ENCODE results near the gene C17orf58. TPM values are rescaled to one million over a fixed set of nuclear protein-coding genes. Genes with fewer than 3 reads are reported as not detected.

C17orf58 gene
- total RNA-seq, 2 donors from 2014 or later = 7.3 to 7.5 TPM

DNA sequence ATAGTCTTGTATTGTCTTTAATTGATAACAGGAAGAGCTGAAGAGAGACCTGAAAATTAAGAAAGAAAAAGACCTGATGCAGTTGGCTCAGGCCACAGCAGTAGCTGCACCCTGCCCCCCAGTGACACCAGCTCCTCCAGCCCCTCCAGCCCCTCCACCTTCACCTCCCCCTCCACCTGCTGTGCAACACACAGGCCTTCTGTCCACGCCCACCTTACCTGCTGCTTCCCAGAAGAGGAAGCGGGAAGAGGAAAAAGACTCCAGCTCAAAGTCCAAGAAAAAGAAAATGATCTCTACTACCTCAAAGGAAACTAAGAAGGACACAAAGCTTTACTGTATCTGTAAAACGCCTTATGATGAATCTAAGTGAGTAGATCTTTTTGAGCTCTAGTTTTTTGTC lies 36.8 kb downstream of the C17orf58 start:
- H3K4me1 ChIP-seq (ENCODE audit: control insufficient read depth in 1 of 2, low read depth in 2 of 2) = no peaks in the 10 kb centered on the region
- H3K27me3 ChIP-seq (replicated peaks; ENCODE audit: insufficient read depth) = no peaks in the 10 kb centered on the region
- H3K9me3 ChIP-seq = no peaks in the 10 kb centered on the region
- DNase-seq (ENCODE audit: low spot score) (no peak), ATAC-seq (ENCODE audit: insufficient number of reproducible peaks, low FRiP score, low read depth) (no peak)
- no peak overlapping the region for H3K4me3 ChIP-seq
- peaks cover 5% of the 10 kb centered on the region for H3K36me3 ChIP-seq
- TF ChIP-seq, protein P1, sequence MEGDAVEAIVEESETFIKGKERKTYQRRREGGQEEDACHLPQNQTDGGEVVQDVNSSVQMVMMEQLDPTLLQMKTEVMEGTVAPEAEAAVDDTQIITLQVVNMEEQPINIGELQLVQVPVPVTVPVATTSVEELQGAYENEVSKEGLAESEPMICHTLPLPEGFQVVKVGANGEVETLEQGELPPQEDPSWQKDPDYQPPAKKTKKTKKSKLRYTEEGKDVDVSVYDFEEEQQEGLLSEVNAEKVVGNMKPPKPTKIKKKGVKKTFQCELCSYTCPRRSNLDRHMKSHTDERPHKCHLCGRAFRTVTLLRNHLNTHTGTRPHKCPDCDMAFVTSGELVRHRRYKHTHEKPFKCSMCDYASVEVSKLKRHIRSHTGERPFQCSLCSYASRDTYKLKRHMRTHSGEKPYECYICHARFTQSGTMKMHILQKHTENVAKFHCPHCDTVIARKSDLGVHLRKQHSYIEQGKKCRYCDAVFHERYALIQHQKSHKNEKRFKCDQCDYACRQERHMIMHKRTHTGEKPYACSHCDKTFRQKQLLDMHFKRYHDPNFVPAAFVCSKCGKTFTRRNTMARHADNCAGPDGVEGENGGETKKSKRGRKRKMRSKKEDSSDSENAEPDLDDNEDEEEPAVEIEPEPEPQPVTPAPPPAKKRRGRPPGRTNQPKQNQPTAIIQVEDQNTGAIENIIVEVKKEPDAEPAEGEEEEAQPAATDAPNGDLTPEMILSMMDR (IDR thresholded peaks at IDR 0.05) = no peak
- no peak overlapping the region for H3K27ac ChIP-seq

GRCh38 chr17:67950945-67951344 lies 45.3 kb downstream of the C17orf58 start:
- TF ChIP-seq, protein P1 (IDR thresholded peaks at IDR 0.05) = no peak
- DNase-seq (ENCODE audit: low spot score) (no peak), ATAC-seq (ENCODE audit: insufficient number of reproducible peaks, low FRiP score, low read depth) (no peak)
- Histone ChIP-seq H3K36me3 (peaks cover 33% of the 10 kb centered on the region), H3K9me3 (no peaks in the 10 kb centered on the region), H3K27me3 (replicated peaks; ENCODE audit: insufficient read depth) (no peaks in the 10 kb centered on the region), H3K4me1 (ENCODE audit: control insufficient read depth in 1 of 2, low read depth in 2 of 2) (no peaks in the 10 kb centered on the region), H3K4me3 (no peak overlapping the region), H3K27ac (no peak overlapping the region)

GRCh38 chr17:67947325-67947813 lies 48.9 kb downstream of the C17orf58 start:
- H3K27me3 ChIP-seq (replicated peaks; ENCODE audit: insufficient read depth) = no peaks in the 10 kb centered on the region
- H3K36me3 ChIP-seq = peaks cover 50% of the 10 kb centered on the region
- TF ChIP-seq, protein P1 (IDR thresholded peaks at IDR 0.05) = no peak
- H3K9me3 ChIP-seq = no peaks in the 10 kb centered on the region
- DNase-seq (ENCODE audit: low spot score) = no peak
- no peak for ATAC-seq (ENCODE audit: insufficient number of reproducible peaks, low FRiP score, low read depth)
- H3K27ac ChIP-seq = no peak overlapping the region
- H3K4me3 ChIP-seq = no peak overlapping the region
- H3K4me1 ChIP-seq (ENCODE audit: control insufficient read depth in 1 of 2, low read depth in 2 of 2) = no peaks in the 10 kb centered on the region

DNA sequence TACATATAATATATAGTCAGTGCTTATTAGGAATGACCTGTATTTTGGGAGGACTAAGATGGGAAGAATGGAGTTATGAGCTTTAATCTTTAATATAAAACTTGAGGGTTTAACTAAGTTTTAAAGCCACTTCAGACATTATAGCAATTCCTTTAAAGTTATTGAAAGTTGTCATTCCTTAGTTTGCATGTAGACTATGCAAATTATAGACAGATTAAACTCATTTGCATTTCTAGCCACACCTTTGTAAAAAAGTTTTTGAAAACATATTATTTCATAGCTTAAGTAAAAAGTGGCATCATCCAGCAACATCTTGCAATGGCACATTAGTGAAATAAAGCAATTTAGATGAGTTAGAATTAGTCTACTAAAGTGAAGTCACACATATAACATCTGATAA lies 49.8 kb downstream of the C17orf58 start:
- no peak for ATAC-seq (ENCODE audit: insufficient number of reproducible peaks, low FRiP score, low read depth)
- no peaks in the 10 kb centered on the region for H3K27me3 ChIP-seq (replicated peaks; ENCODE audit: insufficient read depth)
- peaks cover 56% of the 10 kb centered on the region for H3K36me3 ChIP-seq
- H3K9me3 ChIP-seq = no peaks in the 10 kb centered on the region
- H3K4me1 ChIP-seq (ENCODE audit: control insufficient read depth in 1 of 2, low read depth in 2 of 2) = no peaks in the 10 kb centered on the region
- DNase-seq (ENCODE audit: low spot score) = no peak
- TF ChIP-seq, protein P1 (IDR thresholded peaks at IDR 0.05) = no peak
- H3K4me3 ChIP-seq = no peak overlapping the region
- no peak overlapping the region for H3K27ac ChIP-seq

GRCh38 chr17:67944035-67944434 lies 52.2 kb downstream of the C17orf58 start:
- Histone ChIP-seq H3K27me3 (replicated peaks; ENCODE audit: insufficient read depth) (no peaks in the 10 kb centered on the region), H3K27ac (no peak overlapping the region), H3K9me3 (no peaks in the 10 kb centered on the region), H3K4me3 (no peak overlapping the region), H3K4me1 (ENCODE audit: control insufficient read depth in 1 of 2, low read depth in 2 of 2) (no peaks in the 10 kb centered on the region), H3K36me3 (peaks cover 68% of the 10 kb centered on the region)
- DNase-seq (ENCODE audit: low spot score) = no peak
- TF ChIP-seq, protein P1 (IDR thresholded peaks at IDR 0.05) = no peak
- ATAC-seq (ENCODE audit: insufficient number of reproducible peaks, low FRiP score, low read depth) = no peak

Measured in thoracic aorta (tissue), 2 donors.